GM19468 (cell line): Measurements from ENCODE around the gene ITPK1.

Experiments
- ATAC-seq: cut with Tn5 transposase; IDR thresholded peaks from one replicate; pipeline ENCODE4 v1.9.1; 2021; ENCODE audit warnings: mild to moderate bottlenecking, moderate library complexity, moderate number of reproducible peaks; ENCODE audit not compliant: unreplicated experiment; ENCODE audit errors: extremely low read depth

ITPK1 gene

GRCh38 chr14:92961567-92961855 is 154.2 kb downstream of the ITPK1 start:
- ATAC-seq = no peak

- no peak for ATAC-seq
Measured at GRCh38 chr14:92960706-92961566, 154.8 kb downstream of the ITPK1 start.

- ATAC-seq = no peak
Measured at GRCh38 chr14:92959761-92960680, 155.7 kb downstream of the ITPK1 start.

GRCh38 chr14:92959189-92959531 is 156.6 kb downstream of the ITPK1 start:
- no peak for ATAC-seq

- no peak for ATAC-seq
Measured at GRCh38 chr14:92958373-92959188, 157.1 kb downstream of the ITPK1 start.

GRCh38 chr14:92956961-92957360 is 158.8 kb downstream of the ITPK1 start:
- ATAC-seq = no peak

- ATAC-seq = no peak
Measured at GRCh38 chr14:92955381-92955780, 160.3 kb downstream of the ITPK1 start.

GRCh38 chr14:92954933-92955332 is 160.8 kb downstream of the ITPK1 start:
- no peak for ATAC-seq

GRCh38 chr14:92953526-92953925 is 162.2 kb downstream of the ITPK1 start:
- no peak for ATAC-seq

GRCh38 chr14:92952481-92953298 is 163.0 kb downstream of the ITPK1 start:
- ATAC-seq = no peak

GRCh38 chr14:92951912-92952471 is 163.7 kb downstream of the ITPK1 start:
- no peak for ATAC-seq

GRCh38 chr14:92951261-92951660 is 164.5 kb downstream of the ITPK1 start:
- no peak for ATAC-seq

- ATAC-seq = no peak
Measured at GRCh38 chr14:92950773-92951172, 165.0 kb downstream of the ITPK1 start.

- ATAC-seq = no peak
Measured at GRCh38 chr14:92950193-92950540, 165.6 kb downstream of the ITPK1 start.

- ATAC-seq = no peak
Measured at GRCh38 chr14:92949496-92950192, 166.1 kb downstream of the ITPK1 start.

GRCh38 chr14:92948647-92949046 is 167.1 kb downstream of the ITPK1 start:
- ATAC-seq = no peak

- ATAC-seq = no peak
Measured at GRCh38 chr14:92946847-92947545, 168.7 kb downstream of the ITPK1 start.
